H1 (cell line): ENCODE data around the gene CCDC93. TPM values are rescaled to one million over a fixed set of nuclear protein-coding genes. Genes with fewer than 3 reads are reported as not detected.

Experiments
- BACH1 ChIP-seq: IDR thresholded peaks from 2 replicates; pipeline ENCODE4 v1.6.1; 2012; ENCODE audit warnings: low read length, improper control_type of control experiment
- polyA plus RNA-seq, 7 experiments: library from polyadenylated mRNA; depleted of rRNA in 3 of 7; stranded (reverse) in 5 of 7; unstranded in 2 of 7; fragments of >200 nt in 5 of 7; fragments of 200-250 nt in 2 of 7; gene quantifications; 1 replicate in 5 of 7; 2 replicates in 1 of 7; 4 replicates in 1 of 7; pipeline versions ENCODE4 v1.2.1 to v1.2.3, GENCODE V29; 2011 to 2013; ENCODE audit warnings: missing spikeins in 2 of 7, mixed read lengths in 2 of 7
- total RNA-seq: library from RNA; stranded (reverse); fragmentation: NEBNext Ultra II Directional; extraction: Animal tissue kit (Norgen Biotek cat#: 25700); gene quantifications from 2 replicates; pipeline ENCODE4 v1.2.1, GENCODE V29; 2021

Gene CCDC93
- total and polyA plus RNA-seq, 2 of the 8 experiments (the other 6 are each of a cell fraction or from before 2014, with no cell fraction given) = 5.5 to 18.0 TPM

DNA sequence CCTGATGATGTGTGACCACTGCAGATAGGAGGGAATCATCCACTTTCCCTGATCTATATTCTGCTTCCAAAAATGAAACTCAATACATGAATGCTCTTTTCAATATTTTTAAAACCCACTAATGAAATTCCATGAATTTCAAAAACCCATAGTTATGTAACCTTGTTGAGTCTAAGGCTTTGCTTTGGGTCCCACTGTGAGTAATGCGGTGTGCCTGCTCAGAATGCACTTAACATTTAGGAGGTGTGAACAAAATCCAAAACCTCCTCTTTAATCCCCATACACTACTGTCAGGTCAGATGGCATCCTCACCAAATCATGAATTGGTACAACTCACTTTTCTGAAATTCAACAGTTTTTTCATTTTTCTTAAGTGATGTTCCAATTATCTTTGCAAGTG is 50.4 kb downstream of the CCDC93 start (continued):
- no peak for TF ChIP-seq BACH1
